HepG2 (cell line): ENCODE measurements around the gene STMN3. TPM values are rescaled to one million over a fixed set of nuclear protein-coding genes. Genes with fewer than 3 reads are reported as not detected.

ENCODE experiments used
- CBFB ChIP-seq: sonication (generic); formaldehyde crosslinking; IDR thresholded peaks from 2 replicates; pipeline ENCODE4 v1.4.0; 2020; ENCODE audit warnings: missing genetic modification reagents
- ERF ChIP-seq: IDR thresholded peaks from 2 replicates; pipeline ENCODE4 v1.6.1; 2018; ENCODE audit warnings: missing biosample characterization, missing genetic modification reagents
- FIP1L1 ChIP-seq: fragments of 200-400 bp; formaldehyde crosslinking; IDR thresholded peaks from 2 replicates; pipeline ENCODE4 v1.6.1; 2018; ENCODE audit warnings: low read depth, mild to moderate bottlenecking, low read length, moderate library complexity, borderline replicate concordance; ENCODE audit not compliant: insufficient read depth
- GABPA ChIP-seq, 2 experiments: IDR thresholded peaks; 2 replicates each; pipeline ENCODE4 v1.6.1; 2011 to 2016; ENCODE audit warnings: low read depth in 2 of 2, low read length in 1 of 2, missing biosample characterization in 1 of 2, missing genetic modification characterization in 1 of 2
- HMG20A ChIP-seq: IDR thresholded peaks from 2 replicates; pipeline ENCODE4 v1.6.1; 2016; ENCODE audit warnings: borderline replicate concordance
- JUN ChIP-seq: sonication (generic); formaldehyde crosslinking; IDR thresholded peaks from 2 replicates; pipeline ENCODE4 v1.4.0; 2020; ENCODE audit warnings: mild to moderate bottlenecking, missing genetic modification reagents
- KLF11 ChIP-seq: IDR thresholded peaks from 2 replicates; pipeline ENCODE4 v1.6.1; 2016; ENCODE audit warnings: missing compliant biosample characterization
- MTF1 ChIP-seq: sonication (generic); formaldehyde crosslinking; IDR thresholded peaks from 2 replicates; pipeline ENCODE4 v1.5.0; 2020; ENCODE audit warnings: missing genetic modification reagents
- NFE2L1 ChIP-seq: sonication (generic); formaldehyde crosslinking; IDR thresholded peaks from 2 replicates; pipeline ENCODE4 v1.4.0; 2020; ENCODE audit warnings: missing genetic modification reagents, mild to moderate bottlenecking, borderline replicate concordance
- NR2F1 ChIP-seq, 2 experiments: fragments of 450-650 bp in 1 of 2; formaldehyde crosslinking in 1 of 2; IDR thresholded peaks; 2 replicates each; pipeline versions ENCODE4 v1.5.0 to v1.6.1; 2016 to 2020; ENCODE audit warnings: mild to moderate bottlenecking in 1 of 2, missing compliant biosample characterization in 1 of 2, missing genetic modification reagents in 1 of 2, moderate library complexity in 1 of 2
- TMF1 ChIP-seq: sonication (generic); formaldehyde crosslinking; IDR thresholded peaks from 2 replicates; pipeline ENCODE4 v1.8.1; 2022; ENCODE audit warnings: low read depth, missing genetic modification reagents
- ZBTB38 ChIP-seq: sonication (generic); formaldehyde crosslinking; IDR thresholded peaks from 2 replicates; pipeline ENCODE4 v1.5.1; 2020; ENCODE audit warnings: mild to moderate bottlenecking, missing genetic modification reagents
- ZFP1 ChIP-seq: IDR thresholded peaks from 2 replicates; pipeline ENCODE4 v1.6.1; 2016
- ZFP41 ChIP-seq: sonication (generic); formaldehyde crosslinking; IDR thresholded peaks from 2 replicates; pipeline ENCODE4 v1.4.0; 2020; ENCODE audit warnings: mild to moderate bottlenecking, missing genetic modification reagents, borderline replicate concordance
- ZFP90 ChIP-seq: sonication (generic); formaldehyde crosslinking; IDR thresholded peaks from 2 replicates; pipeline ENCODE4 v1.8.0; 2022; ENCODE audit warnings: missing genetic modification reagents, mild to moderate bottlenecking, inconsistent platforms, borderline replicate concordance
- ZNF558 ChIP-seq: sonication (generic); formaldehyde crosslinking; IDR thresholded peaks from 2 replicates; pipeline ENCODE4 v1.9.0; 2022; ENCODE audit warnings: mild to moderate bottlenecking, missing genetic modification reagents, borderline replicate concordance
- ZNF615 ChIP-seq: sonication (generic); formaldehyde crosslinking; IDR thresholded peaks from 2 replicates; pipeline ENCODE4 v1.5.0; 2020; ENCODE audit warnings: mild to moderate bottlenecking, missing genetic modification reagents, borderline replicate concordance
- ZNF709 ChIP-seq: sonication (generic); formaldehyde crosslinking; IDR thresholded peaks from 2 replicates; pipeline ENCODE4 v1.5.0; 2020; ENCODE audit warnings: mild to moderate bottlenecking, missing genetic modification reagents
- ZSCAN25 ChIP-seq: sonication (generic); formaldehyde crosslinking; IDR thresholded peaks from 2 replicates; pipeline ENCODE4 v1.8.0; 2022; ENCODE audit warnings: mild to moderate bottlenecking, missing genetic modification reagents
- polyA plus RNA-seq, 8 experiments: library from polyadenylated mRNA; depleted of rRNA in 3 of 8; stranded (reverse) in 7 of 8; unstranded in 1 of 8; fragments of >200 nt; fragmentation: Illumina TruSeq in 4 of 8; extraction: Trizol in 4 of 8; gene quantifications; 2 replicates each; pipeline versions ENCODE4 v1.2.1 to v1.2.3, GENCODE V29; 2011 to 2016; ENCODE audit warnings: low read depth in 4 of 8, missing spikeins in 1 of 8, mixed read lengths in 1 of 8; ENCODE audit not compliant: insufficient read depth in 1 of 8
- total RNA-seq, 5 experiments: library from RNA; depleted of rRNA; stranded (reverse); fragments of >200 nt; fragmentation: Illumina TruSeq; extraction: Trizol; gene quantifications; 2 replicates each; pipeline ENCODE4 v1.2.3, GENCODE V29; 2016; ENCODE audit warnings: low read depth in 1 of 5
- TF ChIP-seq, protein P1 (sequence below): sonication (generic); formaldehyde crosslinking; IDR thresholded peaks from 2 replicates; pipeline ENCODE4 v1.8.1; 2022; ENCODE audit warnings: mild to moderate bottlenecking, missing genetic modification reagents
- TF ChIP-seq, protein P2 (sequence below): sonication (generic); formaldehyde crosslinking; IDR thresholded peaks from 2 replicates; pipeline ENCODE4 v1.4.0; 2020; ENCODE audit warnings: missing genetic modification reagents
- TF ChIP-seq, protein P3 (sequence below): sonication (generic); formaldehyde crosslinking; IDR thresholded peaks from 2 replicates; pipeline ENCODE4 v1.5.0; 2020; ENCODE audit warnings: missing genetic modification reagents, mild to moderate bottlenecking, borderline replicate concordance
- TF ChIP-seq, protein P4 (sequence below), 2 experiments: sonication (generic) in 1 of 2; formaldehyde crosslinking in 1 of 2; IDR thresholded peaks; 2 replicates each; pipeline versions ENCODE4 v1.4.0 to v1.6.1; 2018 to 2020; ENCODE audit warnings: missing genetic modification reagents in 2 of 2, borderline replicate concordance in 1 of 2, low read depth in 1 of 2, mild to moderate bottlenecking in 1 of 2, missing biosample characterization in 1 of 2

Gene STMN3
- total and polyA plus RNA-seq, 2 of the 13 experiments (the other 11 are each of a cell fraction or from before 2014, with no cell fraction given): 21.0 to 48.3 TPM

DNA sequence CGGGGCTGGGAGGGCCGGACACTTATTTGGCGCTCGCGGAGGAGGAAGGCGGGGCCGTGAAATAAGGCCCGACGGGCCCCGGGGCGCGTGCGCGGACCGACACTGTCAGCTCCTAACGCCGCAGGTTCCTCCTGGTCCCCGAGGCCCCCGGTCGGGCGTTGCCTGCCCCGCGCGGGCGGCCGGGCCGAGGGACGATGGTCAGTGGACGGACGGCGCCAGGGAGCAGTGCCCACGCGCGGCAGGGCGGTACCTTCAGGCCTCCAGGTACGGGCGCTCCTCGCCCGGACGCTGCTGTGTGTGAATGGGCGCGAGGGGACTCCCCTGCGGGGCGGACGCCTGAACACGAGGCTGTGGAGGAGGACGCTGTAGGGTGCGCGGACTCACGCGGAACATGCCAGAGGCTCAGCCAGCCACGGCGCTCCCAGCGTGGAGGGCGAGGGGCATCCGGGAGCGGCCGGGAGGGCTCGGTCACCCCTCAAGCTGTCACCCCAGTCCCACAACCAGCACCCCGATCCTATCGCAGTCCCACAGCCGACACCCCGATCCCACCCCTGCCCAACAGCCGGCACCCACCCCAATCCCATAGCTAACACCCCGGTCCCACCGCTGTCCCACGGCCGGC lies 26.0 kb downstream of the STMN3 start (continued):
- TF ChIP-seq, protein P1, sequence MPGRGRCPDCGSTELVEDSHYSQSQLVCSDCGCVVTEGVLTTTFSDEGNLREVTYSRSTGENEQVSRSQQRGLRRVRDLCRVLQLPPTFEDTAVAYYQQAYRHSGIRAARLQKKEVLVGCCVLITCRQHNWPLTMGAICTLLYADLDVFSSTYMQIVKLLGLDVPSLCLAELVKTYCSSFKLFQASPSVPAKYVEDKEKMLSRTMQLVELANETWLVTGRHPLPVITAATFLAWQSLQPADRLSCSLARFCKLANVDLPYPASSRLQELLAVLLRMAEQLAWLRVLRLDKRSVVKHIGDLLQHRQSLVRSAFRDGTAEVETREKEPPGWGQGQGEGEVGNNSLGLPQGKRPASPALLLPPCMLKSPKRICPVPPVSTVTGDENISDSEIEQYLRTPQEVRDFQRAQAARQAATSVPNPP (CRISPR knock-in tag): no peak
- TF ChIP-seq, protein P2, sequence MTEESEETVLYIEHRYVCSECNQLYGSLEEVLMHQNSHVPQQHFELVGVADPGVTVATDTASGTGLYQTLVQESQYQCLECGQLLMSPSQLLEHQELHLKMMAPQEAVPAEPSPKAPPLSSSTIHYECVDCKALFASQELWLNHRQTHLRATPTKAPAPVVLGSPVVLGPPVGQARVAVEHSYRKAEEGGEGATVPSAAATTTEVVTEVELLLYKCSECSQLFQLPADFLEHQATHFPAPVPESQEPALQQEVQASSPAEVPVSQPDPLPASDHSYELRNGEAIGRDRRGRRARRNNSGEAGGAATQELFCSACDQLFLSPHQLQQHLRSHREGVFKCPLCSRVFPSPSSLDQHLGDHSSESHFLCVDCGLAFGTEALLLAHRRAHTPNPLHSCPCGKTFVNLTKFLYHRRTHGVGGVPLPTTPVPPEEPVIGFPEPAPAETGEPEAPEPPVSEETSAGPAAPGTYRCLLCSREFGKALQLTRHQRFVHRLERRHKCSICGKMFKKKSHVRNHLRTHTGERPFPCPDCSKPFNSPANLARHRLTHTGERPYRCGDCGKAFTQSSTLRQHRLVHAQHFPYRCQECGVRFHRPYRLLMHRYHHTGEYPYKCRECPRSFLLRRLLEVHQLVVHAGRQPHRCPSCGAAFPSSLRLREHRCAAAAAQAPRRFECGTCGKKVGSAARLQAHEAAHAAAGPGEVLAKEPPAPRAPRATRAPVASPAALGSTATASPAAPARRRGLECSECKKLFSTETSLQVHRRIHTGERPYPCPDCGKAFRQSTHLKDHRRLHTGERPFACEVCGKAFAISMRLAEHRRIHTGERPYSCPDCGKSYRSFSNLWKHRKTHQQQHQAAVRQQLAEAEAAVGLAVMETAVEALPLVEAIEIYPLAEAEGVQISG (CRISPR knock-in tag): no peak; the same call in none of the 2 replicates
- TF ChIP-seq HMG20A (CRISPR knock-in tag) (0 out of 2 replicates have a peak, but pooled peaks have one; percentile 17), ZFP90 (peak; percentile 89), FIP1L1 (peak; percentile 93; the same call in 1 of the 2 replicates), KLF11 (CRISPR knock-in tag) (0 out of 2 replicates have a peak, but pooled peaks have one; percentile 63), ZNF615 (no peak), NFE2L1 (CRISPR knock-in tag) (peak; percentile 90), ZNF709 (peak; percentile 90), CBFB (CRISPR knock-in tag) (peak; percentile 91), ZFP1 (CRISPR knock-in tag) (no peak), TMF1 (CRISPR knock-in tag) (0 out of 2 replicates have a peak, but pooled peaks have one; percentile 90), ZBTB38 (CRISPR knock-in tag) (peak; percentile 95), ERF (CRISPR knock-in tag) (peak; percentile 95), JUN (CRISPR knock-in tag) (no peak), GABPA (IDR thresholded peaks at IDR 0.05; ENCODE audit: low read depth, low read length) (0 out of 2 replicates have a peak, but pooled peaks have one; percentile 18), GABPA (CRISPR knock-in tag; IDR thresholded peaks at IDR 0.05; ENCODE audit: low read depth) (0 out of 2 replicates have a peak, but pooled peaks have one; percentile 30), NR2F1 (CRISPR knock-in tag; IDR thresholded peaks at IDR 0.05) (no peak), ZSCAN25 (CRISPR knock-in tag) (0 out of 2 replicates have a peak, but pooled peaks have one; percentile 81), MTF1 (CRISPR knock-in tag) (peak; percentile 86), ZFP41 (CRISPR knock-in tag) (peak; percentile 92), ZNF558 (CRISPR knock-in tag) (peak; percentile 84; the same call in 1 of the 2 replicates)
- TF ChIP-seq, protein P3, sequence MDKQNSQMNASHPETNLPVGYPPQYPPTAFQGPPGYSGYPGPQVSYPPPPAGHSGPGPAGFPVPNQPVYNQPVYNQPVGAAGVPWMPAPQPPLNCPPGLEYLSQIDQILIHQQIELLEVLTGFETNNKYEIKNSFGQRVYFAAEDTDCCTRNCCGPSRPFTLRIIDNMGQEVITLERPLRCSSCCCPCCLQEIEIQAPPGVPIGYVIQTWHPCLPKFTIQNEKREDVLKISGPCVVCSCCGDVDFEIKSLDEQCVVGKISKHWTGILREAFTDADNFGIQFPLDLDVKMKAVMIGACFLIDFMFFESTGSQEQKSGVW (CRISPR knock-in tag): no peak
- TF ChIP-seq, protein P4, sequence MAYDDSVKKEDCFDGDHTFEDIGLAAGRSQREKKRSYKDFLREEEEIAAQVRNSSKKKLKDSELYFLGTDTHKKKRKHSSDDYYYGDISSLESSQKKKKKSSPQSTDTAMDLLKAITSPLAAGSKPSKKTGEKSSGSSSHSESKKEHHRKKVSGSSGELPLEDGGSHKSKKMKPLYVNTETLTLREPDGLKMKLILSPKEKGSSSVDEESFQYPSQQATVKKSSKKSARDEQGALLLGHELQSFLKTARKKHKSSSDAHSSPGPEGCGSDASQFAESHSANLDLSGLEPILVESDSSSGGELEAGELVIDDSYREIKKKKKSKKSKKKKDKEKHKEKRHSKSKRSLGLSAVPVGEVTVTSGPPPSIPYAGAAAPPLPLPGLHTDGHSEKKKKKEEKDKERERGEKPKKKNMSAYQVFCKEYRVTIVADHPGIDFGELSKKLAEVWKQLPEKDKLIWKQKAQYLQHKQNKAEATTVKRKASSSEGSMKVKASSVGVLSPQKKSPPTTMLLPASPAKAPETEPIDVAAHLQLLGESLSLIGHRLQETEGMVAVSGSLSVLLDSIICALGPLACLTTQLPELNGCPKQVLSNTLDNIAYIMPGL (CRISPR knock-in tag; IDR thresholded peaks at IDR 0.05; ENCODE audit: borderline replicate concordance in 1 of 2, low read depth in 1 of 2): peak in 1 of 2 experiments; percentile 90
